HL-60 (cell line): ENCODE data around the gene GALNT6.

ENCODE experiments used
- CTCF ChIP-seq: IDR thresholded peaks from one replicate; pipeline ENCODE4 v1.5.1; 2011; ENCODE audit warnings: low read length, control low read depth, inconsistent platforms; ENCODE audit not compliant: insufficient read depth
- GABPA ChIP-seq: IDR thresholded peaks from 2 replicates; pipeline ENCODE4 v1.6.1; 2012; ENCODE audit warnings: low read depth

- TF ChIP-seq CTCF (no peak), GABPA (no peak)
Measured at GRCh38 chr12:51357374-51358047, 33.7 kb downstream of the GALNT6 start.
